ENCODE data around the gene TPPP.

Gene TPPP

DNA sequence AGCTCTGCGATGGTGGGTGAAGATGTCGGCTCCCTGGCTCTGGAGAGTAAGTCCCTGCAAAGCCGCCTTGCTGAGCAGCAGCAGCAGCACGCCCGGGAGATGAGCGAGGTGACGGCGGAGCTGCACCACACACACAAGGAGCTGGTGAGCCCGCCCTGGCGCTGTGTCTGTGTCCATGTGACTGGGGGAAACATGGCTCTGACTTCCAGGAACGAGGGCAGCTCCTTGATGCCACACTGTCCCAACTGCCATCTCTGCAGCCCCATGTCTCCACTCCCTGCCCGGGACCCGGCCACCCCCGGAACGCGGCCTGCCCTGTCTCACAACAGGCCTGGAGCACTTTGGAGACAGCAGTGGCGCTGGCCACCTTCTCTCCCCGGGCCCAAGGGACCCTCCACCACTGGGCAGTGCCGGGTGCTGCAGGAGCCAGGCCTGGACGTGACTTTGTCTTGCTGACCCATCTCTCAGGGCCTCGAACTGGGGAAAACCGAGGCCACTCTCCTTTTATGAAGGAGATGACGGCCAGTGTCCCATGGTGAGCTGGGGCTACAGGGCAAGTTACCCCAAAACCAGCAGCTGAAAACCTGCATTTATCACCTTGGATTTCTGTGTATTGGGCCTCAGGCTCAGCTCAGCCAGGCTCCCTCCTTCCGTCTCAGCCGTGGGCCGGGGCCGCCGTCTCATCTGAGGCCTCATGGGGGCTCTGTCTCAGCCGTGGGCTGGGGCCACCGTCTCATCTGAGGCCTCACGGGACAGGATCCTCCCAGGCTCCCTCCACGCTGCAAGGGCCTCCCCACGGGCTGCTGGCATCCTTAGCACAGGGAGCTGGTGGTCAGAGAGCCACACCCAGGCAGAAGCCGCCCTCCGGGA is 52.5 kb downstream of the TPPP start:
- Histone ChIP-seq H3K4me1 (ENCODE audit: control insufficient read depth, insufficient read depth, low read length) (no peaks in the 10 kb centered on the region), H3K36me3 (ENCODE audit: control insufficient read depth, insufficient read depth, low read length) (peaks cover 94% of the 10 kb centered on the region), H3K4me3 (ENCODE audit: low read depth, low read length) (no peak overlapping the region), H3K9ac (ENCODE audit: low read depth, low read length) (no peak overlapping the region), H3K27me3 (ENCODE audit: control insufficient read depth, insufficient read depth, low read length) (no peaks in the 10 kb centered on the region), H3K27ac (ENCODE audit: low read depth, low read length) (no peak overlapping the region), H3K9me3 (ENCODE audit: control insufficient read depth, insufficient read depth, low read length) (no peaks in the 10 kb centered on the region)

DNA sequence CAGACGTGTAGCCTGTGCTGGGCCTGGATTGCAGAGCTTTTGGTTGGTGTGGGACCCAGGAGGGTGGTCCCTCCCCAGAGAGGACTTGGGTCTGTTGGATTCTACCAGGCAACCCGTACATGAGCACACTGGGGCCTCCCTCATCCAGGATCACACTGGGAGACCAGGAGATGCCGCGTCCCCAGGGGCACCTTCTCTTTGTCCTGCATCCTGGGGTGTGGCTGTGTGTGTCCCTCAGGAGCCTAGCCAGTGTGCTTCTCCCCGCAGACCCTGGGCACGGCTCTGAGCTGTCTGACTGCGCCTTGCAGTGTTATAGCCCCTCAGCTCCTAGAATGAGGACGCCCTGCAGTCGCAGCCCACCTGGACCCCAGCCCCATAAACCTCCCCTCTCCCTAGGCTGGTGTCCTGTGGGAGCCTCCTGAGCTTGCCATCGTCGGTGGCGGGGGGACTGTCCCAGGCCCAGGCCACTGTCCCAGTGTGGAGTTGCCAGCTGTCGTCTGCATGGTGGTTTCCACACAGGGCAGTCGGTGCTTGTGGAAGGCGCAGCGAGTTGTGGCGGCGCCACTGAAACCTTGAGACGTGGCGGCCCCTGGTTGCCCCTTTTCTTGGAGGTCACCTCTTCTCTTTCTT is 53.5 kb downstream of the TPPP start:
- no peak overlapping the region for H3K4me3 ChIP-seq (ENCODE audit: low read depth, low read length)
- peaks cover 94% of the 10 kb centered on the region for H3K36me3 ChIP-seq (ENCODE audit: control insufficient read depth, insufficient read depth, low read length)

DNA sequence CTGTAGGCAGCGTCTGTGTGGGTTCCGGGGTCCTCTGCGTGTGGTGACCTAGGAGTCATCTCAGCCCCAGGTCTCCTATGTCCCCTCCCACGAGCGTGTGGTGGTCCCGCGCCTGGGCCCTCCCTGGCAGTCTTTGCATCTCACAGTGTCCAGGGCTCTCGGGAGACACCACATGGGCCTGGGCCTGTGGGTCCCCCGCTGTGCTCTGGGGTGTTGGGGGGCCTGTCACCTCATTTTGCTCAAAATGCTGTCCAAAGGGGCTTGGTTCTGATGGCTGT is 54.0 kb downstream of the TPPP start:
- Histone ChIP-seq H3K4me1 (ENCODE audit: control insufficient read depth, insufficient read depth, low read length) (no peaks in the 10 kb centered on the region), H3K4me3 (ENCODE audit: low read depth, low read length) (no peak overlapping the region), H3K9ac (ENCODE audit: low read depth, low read length) (no peak overlapping the region), H3K9me3 (ENCODE audit: control insufficient read depth, insufficient read depth, low read length) (no peaks in the 10 kb centered on the region), H3K36me3 (ENCODE audit: control insufficient read depth, insufficient read depth, low read length) (peaks cover 94% of the 10 kb centered on the region), H3K27me3 (ENCODE audit: control insufficient read depth, insufficient read depth, low read length) (no peaks in the 10 kb centered on the region), H3K27ac (ENCODE audit: low read depth, low read length) (no peak overlapping the region)

More for the DNA sequence above, 53.5 kb downstream of the TPPP start:
- Histone ChIP-seq H3K4me1 (ENCODE audit: control insufficient read depth, insufficient read depth, low read length) (no peaks in the 10 kb centered on the region), H3K9me3 (ENCODE audit: control insufficient read depth, insufficient read depth, low read length) (no peaks in the 10 kb centered on the region), H3K27me3 (ENCODE audit: control insufficient read depth, insufficient read depth, low read length) (no peaks in the 10 kb centered on the region), H3K9ac (ENCODE audit: low read depth, low read length) (no peak overlapping the region), H3K27ac (ENCODE audit: low read depth, low read length) (no peak overlapping the region)

DNA sequence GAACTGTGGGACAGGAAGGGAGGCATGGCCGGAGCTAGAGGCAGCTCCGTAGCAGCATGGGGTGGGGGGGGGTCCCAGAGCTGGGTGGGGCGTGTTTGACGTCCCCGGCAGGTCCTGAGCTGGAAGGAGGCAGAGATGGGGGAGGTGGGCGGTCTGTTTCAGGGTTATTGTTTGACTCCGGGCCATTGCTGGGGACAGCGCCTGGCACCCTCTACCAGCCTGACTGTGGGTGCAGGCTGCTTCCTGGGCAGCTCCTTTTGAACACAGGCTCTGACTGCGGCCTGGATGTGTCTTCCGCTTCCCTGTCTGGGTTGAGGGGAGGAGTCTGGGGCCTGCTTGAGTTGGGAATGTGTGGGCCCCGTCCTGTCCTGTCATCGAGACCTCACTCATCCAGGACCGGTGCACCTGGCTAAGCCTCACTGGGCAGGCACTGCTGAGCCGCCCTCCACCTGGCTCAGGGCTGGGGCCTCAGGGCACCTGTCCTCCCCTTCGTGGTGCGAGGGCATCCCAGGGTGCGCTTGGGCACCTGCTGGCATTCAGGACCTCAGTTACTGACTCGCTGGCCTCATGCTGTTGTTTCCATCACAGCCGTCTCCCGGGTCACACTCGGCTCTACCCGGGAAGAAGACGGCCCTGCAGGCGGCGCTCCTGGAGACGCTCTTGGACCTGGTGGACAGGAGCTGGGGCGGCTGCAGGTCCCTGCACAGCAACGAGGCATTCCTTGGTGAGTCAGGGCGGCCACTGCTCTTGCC is 54.5 kb downstream of the TPPP start:
- Histone ChIP-seq H3K4me3 (ENCODE audit: low read depth, low read length) (no peak overlapping the region), H3K4me1 (ENCODE audit: control insufficient read depth, insufficient read depth, low read length) (no peaks in the 10 kb centered on the region), H3K9ac (ENCODE audit: low read depth, low read length) (no peak overlapping the region), H3K27me3 (ENCODE audit: control insufficient read depth, insufficient read depth, low read length) (no peaks in the 10 kb centered on the region), H3K36me3 (ENCODE audit: control insufficient read depth, insufficient read depth, low read length) (peaks cover 94% of the 10 kb centered on the region), H3K9me3 (ENCODE audit: control insufficient read depth, insufficient read depth, low read length) (no peaks in the 10 kb centered on the region), H3K27ac (ENCODE audit: low read depth, low read length) (no peak overlapping the region)

- Histone ChIP-seq H3K27me3 (ENCODE audit: control insufficient read depth, insufficient read depth, low read length) (no peaks in the 10 kb centered on the region), H3K36me3 (ENCODE audit: control insufficient read depth, insufficient read depth, low read length) (peaks cover 86% of the 10 kb centered on the region), H3K4me3 (ENCODE audit: low read depth, low read length) (no peak overlapping the region), H3K4me1 (ENCODE audit: control insufficient read depth, insufficient read depth, low read length) (no peaks in the 10 kb centered on the region), H3K27ac (ENCODE audit: low read depth, low read length) (no peak overlapping the region), H3K9me3 (ENCODE audit: control insufficient read depth, insufficient read depth, low read length) (no peaks in the 10 kb centered on the region), H3K9ac (ENCODE audit: low read depth, low read length) (no peak overlapping the region)
Measured at GRCh38 chr5:637581-638450, 55.3 kb downstream of the TPPP start.

GRCh38 chr5:636951-637350 is 56.2 kb downstream of the TPPP start:
- Histone ChIP-seq H3K9ac (ENCODE audit: low read depth, low read length) (no peak overlapping the region), H3K36me3 (ENCODE audit: control insufficient read depth, insufficient read depth, low read length) (peaks cover 77% of the 10 kb centered on the region), H3K9me3 (ENCODE audit: control insufficient read depth, insufficient read depth, low read length) (no peaks in the 10 kb centered on the region), H3K4me3 (ENCODE audit: low read depth, low read length) (no peak overlapping the region), H3K27me3 (ENCODE audit: control insufficient read depth, insufficient read depth, low read length) (no peaks in the 10 kb centered on the region), H3K27ac (ENCODE audit: low read depth, low read length) (no peak overlapping the region), H3K4me1 (ENCODE audit: control insufficient read depth, insufficient read depth, low read length) (no peaks in the 10 kb centered on the region)

DNA sequence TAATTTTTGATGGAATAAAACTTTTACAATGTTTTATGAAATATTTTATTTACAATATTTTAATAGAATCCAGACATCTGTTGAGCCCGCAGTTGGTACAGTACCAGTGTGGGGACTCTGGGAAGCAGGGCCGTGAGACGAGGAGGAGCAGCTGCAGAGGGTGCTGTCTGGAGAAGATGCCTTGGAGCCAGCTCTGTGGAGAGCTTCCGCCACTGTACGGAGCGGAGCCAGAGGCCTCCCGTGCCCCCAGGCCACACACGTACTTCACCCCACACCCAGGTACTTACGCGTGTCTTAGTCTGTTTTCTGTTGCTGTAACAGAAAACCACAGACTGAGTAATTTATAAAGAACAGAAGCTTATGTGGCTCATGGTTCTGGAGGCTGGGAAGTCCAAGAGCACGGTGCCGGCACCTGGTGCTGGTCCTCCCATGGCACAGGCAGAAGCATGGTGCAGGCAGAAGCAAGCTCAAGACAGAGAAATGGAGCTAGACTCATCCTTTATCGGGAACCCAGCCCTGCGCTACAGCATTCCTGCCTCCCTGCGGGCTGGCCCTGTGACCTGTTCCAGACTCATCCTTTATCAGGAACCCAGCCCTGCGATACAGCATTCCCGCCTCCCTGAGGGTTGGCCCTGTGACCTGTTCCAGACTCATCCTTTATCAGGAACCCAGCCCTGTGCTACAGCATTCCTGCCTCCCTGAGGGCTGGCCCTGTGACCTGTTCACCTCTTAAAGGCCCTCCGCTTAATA is 57.7 kb downstream of the TPPP start:
- Histone ChIP-seq H3K4me1 (ENCODE audit: control insufficient read depth, insufficient read depth, low read length) (no peaks in the 10 kb centered on the region), H3K36me3 (ENCODE audit: control insufficient read depth, insufficient read depth, low read length) (peaks cover 66% of the 10 kb centered on the region)

DNA sequence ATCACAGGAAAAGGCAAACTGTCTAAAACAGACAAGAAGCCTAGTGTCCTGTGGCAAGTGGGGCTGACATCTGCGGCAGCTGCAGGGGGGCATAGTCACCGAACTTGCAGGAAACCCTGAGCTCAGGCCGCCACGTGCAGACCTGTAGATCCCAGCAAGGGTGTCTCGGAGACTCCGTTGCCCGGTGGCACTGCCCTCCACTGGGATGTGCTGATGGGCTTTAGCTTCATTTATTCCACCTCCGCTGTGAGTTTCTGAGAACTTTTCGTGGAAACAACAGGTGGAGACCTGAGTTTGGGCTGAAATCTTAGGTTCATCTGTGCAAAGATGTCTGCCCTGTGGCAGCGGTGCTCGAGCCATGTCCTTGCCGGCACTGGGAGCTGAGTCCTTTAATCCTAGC is 59.0 kb downstream of the TPPP start:
- no peak overlapping the region for H3K4me3 ChIP-seq (ENCODE audit: low read depth, low read length)
- no peaks in the 10 kb centered on the region for H3K4me1 ChIP-seq (ENCODE audit: control insufficient read depth, insufficient read depth, low read length)
- H3K9ac ChIP-seq (ENCODE audit: low read depth, low read length), result no peak overlapping the region
- H3K9me3 ChIP-seq (ENCODE audit: control insufficient read depth, insufficient read depth, low read length), result no peaks in the 10 kb centered on the region
- peaks cover 55% of the 10 kb centered on the region for H3K36me3 ChIP-seq (ENCODE audit: control insufficient read depth, insufficient read depth, low read length)
- no peaks in the 10 kb centered on the region for H3K27me3 ChIP-seq (ENCODE audit: control insufficient read depth, insufficient read depth, low read length)
- H3K27ac ChIP-seq (ENCODE audit: low read depth, low read length), result no peak overlapping the region

More for the DNA sequence above, 57.7 kb downstream of the TPPP start:
- H3K27ac ChIP-seq (ENCODE audit: low read depth, low read length), result no peak overlapping the region
- H3K9me3 ChIP-seq (ENCODE audit: control insufficient read depth, insufficient read depth, low read length), result no peaks in the 10 kb centered on the region
- H3K9ac ChIP-seq (ENCODE audit: low read depth, low read length), result no peak overlapping the region
- H3K4me3 ChIP-seq (ENCODE audit: low read depth, low read length), result no peak overlapping the region
- no peaks in the 10 kb centered on the region for H3K27me3 ChIP-seq (ENCODE audit: control insufficient read depth, insufficient read depth, low read length)

DNA sequence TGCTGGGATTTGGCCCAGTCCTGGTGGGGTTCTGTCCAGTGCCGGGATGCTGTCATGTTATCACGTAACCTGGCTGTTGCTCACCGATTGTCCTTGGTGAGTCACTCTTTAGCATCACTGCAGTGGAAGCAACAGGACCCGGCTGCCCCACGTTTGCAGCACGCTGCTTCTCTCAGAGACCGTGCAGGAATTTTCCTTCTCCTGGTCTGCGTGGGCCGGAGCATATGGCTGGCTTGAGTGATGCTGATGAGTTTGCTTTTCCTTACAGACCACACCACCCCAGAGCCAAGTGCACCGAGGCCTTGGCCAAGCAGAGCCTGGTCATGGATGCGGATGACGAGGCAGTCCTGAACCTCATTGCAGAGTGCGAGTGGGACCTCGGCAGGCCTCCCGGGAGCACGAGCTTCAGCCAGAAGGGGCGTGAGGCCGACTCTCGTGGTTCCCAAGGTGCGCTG is 59.6 kb downstream of the TPPP start:
- H3K36me3 ChIP-seq (ENCODE audit: control insufficient read depth, insufficient read depth, low read length), result peaks cover 55% of the 10 kb centered on the region
- no peaks in the 10 kb centered on the region for H3K27me3 ChIP-seq (ENCODE audit: control insufficient read depth, insufficient read depth, low read length)
- no peak overlapping the region for H3K27ac ChIP-seq (ENCODE audit: low read depth, low read length)
- H3K9ac ChIP-seq (ENCODE audit: low read depth, low read length), result no peak overlapping the region
- no peak overlapping the region for H3K4me3 ChIP-seq (ENCODE audit: low read depth, low read length)
- H3K4me1 ChIP-seq (ENCODE audit: control insufficient read depth, insufficient read depth, low read length), result no peaks in the 10 kb centered on the region
- H3K9me3 ChIP-seq (ENCODE audit: control insufficient read depth, insufficient read depth, low read length), result no peaks in the 10 kb centered on the region

All from HUES48 (cell line).